ENCODE results near the gene CNGA3. TPM values are rescaled to one million over a fixed set of nuclear protein-coding genes. Genes with fewer than 3 reads are reported as not detected.
"Not testable (repeated sequence)": the region's sequence is repeated elsewhere in the genome, so short reads cannot be mapped to it uniquely, and the experiment has no call there.

CNGA3 gene
- total RNA-seq, 1 donor from 2014 or later, result not detected

- no peak overlapping the region for H3K27ac Mint-ChIP-seq (ENCODE audit: unreplicated experiment)
- no peaks in the 10 kb centered on the region for H3K4me1 Mint-ChIP-seq (ENCODE audit: low read depth)
- DNase-seq (ENCODE audit: low spot score), result no peak
- no peak overlapping the region for H3K4me3 Mint-ChIP-seq (ENCODE audit: unreplicated experiment)
- H3K9me3 Mint-ChIP-seq (ENCODE audit: low read depth), result no peaks in the 10 kb centered on the region
- H3K27me3 Mint-ChIP-seq (ENCODE audit: low read depth), result peaks cover 24% of the 10 kb centered on the region
- TF ChIP-seq, protein P1, sequence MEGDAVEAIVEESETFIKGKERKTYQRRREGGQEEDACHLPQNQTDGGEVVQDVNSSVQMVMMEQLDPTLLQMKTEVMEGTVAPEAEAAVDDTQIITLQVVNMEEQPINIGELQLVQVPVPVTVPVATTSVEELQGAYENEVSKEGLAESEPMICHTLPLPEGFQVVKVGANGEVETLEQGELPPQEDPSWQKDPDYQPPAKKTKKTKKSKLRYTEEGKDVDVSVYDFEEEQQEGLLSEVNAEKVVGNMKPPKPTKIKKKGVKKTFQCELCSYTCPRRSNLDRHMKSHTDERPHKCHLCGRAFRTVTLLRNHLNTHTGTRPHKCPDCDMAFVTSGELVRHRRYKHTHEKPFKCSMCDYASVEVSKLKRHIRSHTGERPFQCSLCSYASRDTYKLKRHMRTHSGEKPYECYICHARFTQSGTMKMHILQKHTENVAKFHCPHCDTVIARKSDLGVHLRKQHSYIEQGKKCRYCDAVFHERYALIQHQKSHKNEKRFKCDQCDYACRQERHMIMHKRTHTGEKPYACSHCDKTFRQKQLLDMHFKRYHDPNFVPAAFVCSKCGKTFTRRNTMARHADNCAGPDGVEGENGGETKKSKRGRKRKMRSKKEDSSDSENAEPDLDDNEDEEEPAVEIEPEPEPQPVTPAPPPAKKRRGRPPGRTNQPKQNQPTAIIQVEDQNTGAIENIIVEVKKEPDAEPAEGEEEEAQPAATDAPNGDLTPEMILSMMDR (IDR thresholded peaks at IDR 0.05), result no peak
- H3K36me3 Mint-ChIP-seq (ENCODE audit: low read depth), result no peaks in the 10 kb centered on the region
Observed at GRCh38 chr2:98300141-98300874, 45.9 kb upstream of the CNGA3 start.

- H3K4me3 Mint-ChIP-seq (ENCODE audit: unreplicated experiment), result no peak overlapping the region
- no peaks in the 10 kb centered on the region for H3K9me3 Mint-ChIP-seq (ENCODE audit: low read depth)
- H3K4me1 Mint-ChIP-seq (ENCODE audit: low read depth), result no peaks in the 10 kb centered on the region
- peaks cover 26% of the 10 kb centered on the region for H3K27me3 Mint-ChIP-seq (ENCODE audit: low read depth)
- H3K27ac Mint-ChIP-seq (ENCODE audit: unreplicated experiment), result no peak overlapping the region
- no peak for DNase-seq (ENCODE audit: low spot score)
- TF ChIP-seq, protein P1 (IDR thresholded peaks at IDR 0.05), result no peak
- no peaks in the 10 kb centered on the region for H3K36me3 Mint-ChIP-seq (ENCODE audit: low read depth)
Observed at GRCh38 chr2:98301469-98301868, 44.8 kb upstream of the CNGA3 start.

- not testable (repeated sequence) for H3K27ac Mint-ChIP-seq (ENCODE audit: unreplicated experiment); H3K9me3 Mint-ChIP-seq (ENCODE audit: low read depth); H3K4me3 Mint-ChIP-seq (ENCODE audit: unreplicated experiment); DNase-seq (ENCODE audit: low spot score); H3K36me3 Mint-ChIP-seq (ENCODE audit: low read depth); H3K4me1 Mint-ChIP-seq (ENCODE audit: low read depth)
- peaks cover 22% of the 10 kb centered on the region for H3K27me3 Mint-ChIP-seq (ENCODE audit: low read depth)
Observed at GRCh38 chr2:98307131-98307696, 39.0 kb upstream of the CNGA3 start.

- no peaks in the 10 kb centered on the region for H3K4me1 Mint-ChIP-seq (ENCODE audit: low read depth)
- H3K9me3 Mint-ChIP-seq (ENCODE audit: low read depth), result no peaks in the 10 kb centered on the region
- no peaks in the 10 kb centered on the region for H3K36me3 Mint-ChIP-seq (ENCODE audit: low read depth)
- H3K27ac Mint-ChIP-seq (ENCODE audit: unreplicated experiment), result no peak overlapping the region
- DNase-seq (ENCODE audit: low spot score), result no peak
- no peak overlapping the region for H3K4me3 Mint-ChIP-seq (ENCODE audit: unreplicated experiment)
- TF ChIP-seq, protein P1 (IDR thresholded peaks at IDR 0.05), result no peak
- H3K27me3 Mint-ChIP-seq (ENCODE audit: low read depth), result peaks cover 20% of the 10 kb centered on the region
Observed at GRCh38 chr2:98308068-98308467, 38.2 kb upstream of the CNGA3 start.

- peaks cover 20% of the 10 kb centered on the region for H3K27me3 Mint-ChIP-seq (ENCODE audit: low read depth)
- no peaks in the 10 kb centered on the region for H3K36me3 Mint-ChIP-seq (ENCODE audit: low read depth)
- TF ChIP-seq, protein P1 (IDR thresholded peaks at IDR 0.05), result no peak
- no peak for DNase-seq (ENCODE audit: low spot score)
- no peak overlapping the region for H3K27ac Mint-ChIP-seq (ENCODE audit: unreplicated experiment)
- H3K4me3 Mint-ChIP-seq (ENCODE audit: unreplicated experiment), result no peak overlapping the region
- no peaks in the 10 kb centered on the region for H3K9me3 Mint-ChIP-seq (ENCODE audit: low read depth)
- H3K4me1 Mint-ChIP-seq (ENCODE audit: low read depth), result no peaks in the 10 kb centered on the region
Observed at GRCh38 chr2:98308532-98308931, 37.7 kb upstream of the CNGA3 start.

- TF ChIP-seq, protein P1 (IDR thresholded peaks at IDR 0.05), result no peak
- H3K4me3 Mint-ChIP-seq (ENCODE audit: unreplicated experiment), result no peak overlapping the region
- no peaks in the 10 kb centered on the region for H3K9me3 Mint-ChIP-seq (ENCODE audit: low read depth)
- H3K27me3 Mint-ChIP-seq (ENCODE audit: low read depth), result peaks cover 20% of the 10 kb centered on the region
- no peak overlapping the region for H3K27ac Mint-ChIP-seq (ENCODE audit: unreplicated experiment)
- no peak for DNase-seq (ENCODE audit: low spot score)
- no peaks in the 10 kb centered on the region for H3K4me1 Mint-ChIP-seq (ENCODE audit: low read depth)
- H3K36me3 Mint-ChIP-seq (ENCODE audit: low read depth), result no peaks in the 10 kb centered on the region
Observed at GRCh38 chr2:98309580-98309979, 36.7 kb upstream of the CNGA3 start.
